ENCODE results near the gene PLCB4. TPM values are rescaled to one million over a fixed set of nuclear protein-coding genes. Genes with fewer than 3 reads are reported as not detected.
"Not testable (repeated sequence)": the region's sequence is repeated elsewhere in the genome, so short reads cannot be mapped to it uniquely, and the experiment has no call there.

PLCB4 gene
- polyA plus RNA-seq, 3 donors, result 12.7 to 18.2 (median 14.8) TPM

DNA sequence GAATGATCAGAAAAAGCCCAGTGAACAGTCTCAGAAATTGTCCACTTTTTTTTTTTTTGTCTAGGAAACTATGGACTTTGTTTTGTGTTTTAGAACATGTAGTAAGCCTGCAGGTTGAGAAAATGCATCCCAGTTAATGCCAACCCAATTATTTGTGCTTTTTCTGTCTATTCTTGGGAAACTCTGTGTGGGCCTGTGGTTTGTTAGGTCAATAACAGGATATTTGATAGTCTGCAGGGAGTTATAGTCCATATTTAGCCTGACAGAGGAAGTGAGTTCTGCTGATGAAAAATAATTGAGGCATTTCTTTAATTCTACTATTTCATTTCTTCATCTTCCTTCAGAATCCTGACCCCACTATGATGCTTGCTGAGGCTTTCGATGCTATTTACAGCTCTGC is 291.5 kb downstream of the PLCB4 start:
- no peak for DNase-seq (ENCODE audit: extremely low read depth in 1 of 11, low read depth in 9 of 11, low spot score in 4 of 11)

GRCh38 chr20:9363673-9364072 is 294.8 kb downstream of the PLCB4 start:
- DNase-seq (ENCODE audit: extremely low read depth in 1 of 11, low read depth in 9 of 11, low spot score in 4 of 11), result no peak

- no peak for DNase-seq (ENCODE audit: extremely low read depth in 1 of 11, low read depth in 9 of 11, low spot score in 4 of 11)
These were observed 298.4 kb downstream of the PLCB4 start for GRCh38 chr20:9367328-9367727.

GRCh38 chr20:9367746-9368145 is 298.9 kb downstream of the PLCB4 start:
- no peak for DNase-seq (ENCODE audit: extremely low read depth in 1 of 11, low read depth in 9 of 11, low spot score in 4 of 11)

- no peak for DNase-seq (ENCODE audit: extremely low read depth in 1 of 11, low read depth in 9 of 11, low spot score in 4 of 11)
These were observed 300.0 kb downstream of the PLCB4 start for GRCh38 chr20:9368893-9369292.

- DNase-seq (ENCODE audit: extremely low read depth in 1 of 11, low read depth in 9 of 11, low spot score in 4 of 11), result no peak
These were observed 300.7 kb downstream of the PLCB4 start for GRCh38 chr20:9369557-9369956.

DNA sequence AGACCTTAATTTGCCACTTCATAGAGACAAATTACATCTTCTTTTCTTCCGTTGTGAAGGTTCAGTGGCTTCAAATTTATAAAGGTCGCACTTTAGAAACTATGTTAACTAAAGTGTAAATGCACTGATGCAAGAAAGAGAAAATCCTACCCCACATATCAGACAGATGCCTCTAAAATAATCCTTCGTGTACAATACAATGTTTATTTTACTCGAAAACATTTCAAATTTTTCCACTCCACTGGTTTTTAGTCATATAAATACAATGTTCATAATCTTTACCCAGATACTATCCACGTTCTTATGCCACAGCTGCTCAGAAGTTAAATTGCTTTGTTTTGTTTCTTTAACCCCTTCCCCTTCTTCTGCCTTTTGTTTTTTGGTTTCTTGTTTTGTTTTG is 305.2 kb downstream of the PLCB4 start:
- no peak for DNase-seq (ENCODE audit: extremely low read depth in 1 of 11, low read depth in 9 of 11, low spot score in 4 of 11)

- DNase-seq (ENCODE audit: extremely low read depth in 1 of 11, low read depth in 9 of 11, low spot score in 4 of 11), result no peak
These were observed 305.6 kb downstream of the PLCB4 start for GRCh38 chr20:9374480-9374879.

GRCh38 chr20:9375221-9375681 is 306.4 kb downstream of the PLCB4 start:
- no peak for DNase-seq (ENCODE audit: extremely low read depth in 1 of 11, low read depth in 9 of 11, low spot score in 4 of 11)

DNA sequence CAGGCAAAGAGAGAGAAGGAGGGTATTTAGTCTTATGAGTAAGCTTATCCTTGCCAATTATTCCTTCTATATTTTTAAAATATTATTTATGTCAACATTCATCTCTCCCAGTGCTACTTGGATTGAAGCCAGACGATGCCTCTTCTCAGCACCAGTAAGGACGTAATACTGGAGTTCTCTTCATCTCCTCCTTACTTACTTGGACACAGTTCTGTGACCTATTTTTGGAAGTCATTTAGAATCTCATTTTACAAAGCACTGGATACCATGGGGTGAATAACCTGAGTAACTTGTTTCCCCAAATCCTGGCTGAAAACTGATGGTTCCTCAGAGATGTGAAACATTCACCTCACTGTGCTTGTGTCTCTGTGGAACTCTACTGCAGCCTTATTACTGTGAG is 308.1 kb downstream of the PLCB4 start:
- DNase-seq (ENCODE audit: extremely low read depth in 1 of 11, low read depth in 9 of 11, low spot score in 4 of 11), result no peak

DNA sequence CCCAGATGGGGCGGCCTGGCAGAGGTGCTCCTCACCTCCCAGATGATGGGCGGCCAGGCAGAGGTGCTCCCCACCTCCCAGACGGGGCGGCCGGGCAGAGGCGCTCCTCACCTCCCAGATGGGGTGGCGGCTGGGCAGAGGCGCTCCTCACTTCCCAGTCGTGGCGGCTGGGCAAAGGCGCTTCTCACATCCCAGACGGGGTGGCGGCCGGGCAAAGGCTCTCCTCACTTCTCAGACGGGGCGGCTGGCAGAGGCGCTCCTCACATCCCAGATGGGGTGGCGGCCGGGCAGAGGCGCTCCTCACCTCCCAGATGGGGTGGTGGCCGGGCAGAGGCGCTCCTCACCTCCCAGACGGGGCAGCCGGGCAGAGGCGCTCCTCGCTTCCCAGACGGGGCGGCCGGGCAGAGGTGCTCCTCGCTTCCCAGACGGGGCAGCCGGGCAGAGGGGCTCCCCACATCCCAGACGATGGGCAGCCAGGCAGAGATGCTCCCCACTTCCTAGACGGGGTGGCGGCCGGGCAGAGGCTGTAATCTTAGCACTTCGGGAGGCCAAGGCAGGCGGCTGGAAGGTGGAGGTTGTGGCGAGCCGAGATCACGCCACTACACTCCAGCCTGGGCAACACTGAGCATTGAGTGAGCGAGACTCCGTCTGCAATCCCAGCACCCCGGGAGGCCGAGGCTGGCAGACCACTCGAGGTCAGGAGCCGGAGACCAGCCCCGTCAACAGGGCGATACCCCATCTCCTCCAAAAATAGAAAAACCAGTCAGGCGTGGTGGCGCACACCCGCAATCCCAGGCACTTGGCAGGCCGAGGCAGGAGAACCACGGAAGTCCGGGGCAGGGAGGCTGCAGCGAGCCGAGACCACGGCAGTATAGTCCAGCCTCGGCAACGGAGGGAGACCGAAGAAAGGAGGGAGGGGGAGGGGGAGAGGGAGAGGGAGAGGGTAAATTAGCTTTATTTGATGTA is 316.7 kb downstream of the PLCB4 start:
- not testable (repeated sequence) for DNase-seq (ENCODE audit: extremely low read depth in 1 of 11, low read depth in 9 of 11, low spot score in 4 of 11)

DNA sequence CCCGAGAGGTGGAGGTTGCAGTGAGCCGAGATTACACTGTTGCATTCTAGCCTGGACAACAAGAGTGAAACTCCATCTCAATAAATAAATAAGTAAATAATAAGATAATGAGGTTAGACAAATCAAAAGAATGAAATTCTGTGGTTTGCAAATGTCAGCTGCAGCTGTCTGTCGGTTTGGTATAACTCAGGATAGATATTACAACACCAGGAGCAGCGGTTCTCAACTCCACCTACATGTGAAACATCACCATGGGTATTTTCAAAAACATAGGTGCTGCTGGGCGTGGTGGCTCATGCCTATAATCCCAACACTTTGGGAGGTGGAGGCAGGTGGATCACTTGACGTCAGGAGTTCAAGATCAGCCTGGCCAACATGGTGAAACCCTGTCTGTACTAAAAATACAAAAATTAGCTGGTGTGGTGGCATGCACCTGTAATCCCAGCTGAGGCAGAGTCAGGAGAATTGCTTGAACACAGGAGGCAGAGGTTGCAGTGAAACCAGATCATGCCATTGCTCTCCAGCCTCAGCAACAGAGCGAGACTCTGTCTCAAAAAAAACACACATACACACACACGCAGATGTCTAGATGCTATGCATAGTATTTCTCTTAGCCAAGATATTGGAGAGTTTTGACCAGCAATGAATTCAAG is 319.4 kb downstream of the PLCB4 start:
- DNase-seq (ENCODE audit: extremely low read depth in 1 of 11, low read depth in 9 of 11, low spot score in 4 of 11), result no peak

- no peak for DNase-seq (ENCODE audit: extremely low read depth in 1 of 11, low read depth in 9 of 11, low spot score in 4 of 11)
These were observed 319.9 kb downstream of the PLCB4 start for GRCh38 chr20:9388813-9389161.

GRCh38 chr20:9389346-9389745 is 320.5 kb downstream of the PLCB4 start:
- peak in 1 of 11 donors; percentile 37 for DNase-seq (ENCODE audit: extremely low read depth in 1 of 11, low read depth in 9 of 11, low spot score in 4 of 11)

DNA sequence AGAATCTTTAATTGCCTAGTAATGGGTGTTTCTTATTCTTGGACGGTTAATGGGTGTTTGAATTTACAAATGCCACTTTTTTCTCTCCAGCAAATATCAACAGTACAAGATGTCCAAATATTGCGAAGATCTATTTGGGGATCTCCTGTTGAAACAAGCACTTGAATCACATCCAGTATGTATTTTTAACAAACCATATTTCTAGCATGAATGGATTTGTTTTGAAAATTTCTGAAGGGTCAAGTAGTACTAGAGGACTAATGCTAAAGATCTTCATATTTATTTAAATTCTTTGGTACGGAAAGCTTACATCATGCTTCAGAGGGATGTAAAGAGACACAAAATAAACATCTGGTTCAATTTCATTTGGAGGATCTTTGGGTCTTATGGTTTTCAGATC is 321.6 kb downstream of the PLCB4 start:
- DNase-seq (ENCODE audit: extremely low read depth in 1 of 11, low read depth in 9 of 11, low spot score in 4 of 11), result no peak

DNA sequence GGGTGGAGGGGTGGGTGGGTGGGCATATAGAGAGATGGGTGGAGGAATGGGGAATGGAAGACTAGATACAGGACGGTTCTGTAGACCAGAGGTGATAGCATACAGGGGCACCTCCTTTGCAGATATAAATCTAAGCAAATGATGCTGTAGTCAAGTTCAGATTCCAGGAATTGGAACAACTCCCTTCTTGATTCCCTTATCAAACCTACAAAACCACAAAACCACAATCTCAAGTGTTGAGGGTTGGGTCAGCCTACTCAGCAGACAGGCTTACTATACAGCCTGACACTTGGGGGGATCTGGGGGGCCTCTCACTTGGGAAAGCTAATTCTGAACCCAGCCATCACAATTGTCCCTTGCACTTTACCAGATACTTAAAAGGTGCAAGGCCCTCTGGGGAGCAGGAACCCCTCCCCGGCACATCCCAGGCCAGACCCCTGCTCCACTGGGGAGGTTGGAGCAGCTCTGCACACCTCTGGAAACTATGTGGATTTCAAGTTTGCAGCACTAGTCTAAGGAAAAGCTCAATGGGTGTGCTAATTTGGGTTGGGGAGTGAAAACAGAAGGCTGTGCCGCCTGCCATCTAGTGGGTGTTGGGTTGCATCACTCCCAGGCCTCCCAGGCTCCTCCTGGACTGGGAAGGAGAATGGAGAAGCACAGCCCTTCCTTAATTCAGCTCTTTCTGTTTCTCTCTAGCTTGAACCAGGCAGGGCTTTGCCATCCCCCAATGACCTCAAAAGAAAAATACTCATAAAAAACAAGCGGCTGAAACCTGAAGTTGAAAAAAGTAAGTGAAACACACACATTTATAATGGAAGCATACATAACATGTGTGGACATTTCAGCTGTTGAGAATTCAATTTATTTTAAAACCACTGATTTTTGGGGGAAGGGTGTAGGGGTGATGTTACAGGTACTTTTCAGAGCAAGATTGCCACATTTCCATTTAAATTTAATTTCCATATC is 324.3 kb downstream of the PLCB4 start:
- peak in 8 of 11 donors; percentile 30 to 51 (median 43) for DNase-seq (ENCODE audit: extremely low read depth in 1 of 11, low read depth in 9 of 11, low spot score in 4 of 11)

DNA sequence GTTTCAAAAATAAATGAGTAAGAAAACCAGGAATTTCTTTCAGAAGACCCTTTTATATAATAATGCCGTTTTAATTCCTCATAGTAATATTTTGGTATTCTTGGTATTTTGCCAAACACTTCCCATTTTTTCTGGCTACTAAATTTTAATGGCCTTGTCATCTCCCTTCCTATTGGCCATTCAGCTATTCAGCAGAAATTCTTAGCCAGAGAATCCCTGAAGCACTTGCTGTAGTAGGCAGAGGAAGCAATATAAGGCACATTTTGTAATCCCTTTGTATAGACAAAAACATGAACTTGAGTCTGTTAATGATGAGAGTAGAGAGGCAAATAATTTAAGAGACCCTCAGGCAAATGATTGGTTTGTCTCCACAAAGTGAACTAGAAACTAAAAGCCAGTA is 327.1 kb downstream of the PLCB4 start:
- DNase-seq (ENCODE audit: extremely low read depth in 1 of 11, low read depth in 9 of 11, low spot score in 4 of 11), result no peak

DNA sequence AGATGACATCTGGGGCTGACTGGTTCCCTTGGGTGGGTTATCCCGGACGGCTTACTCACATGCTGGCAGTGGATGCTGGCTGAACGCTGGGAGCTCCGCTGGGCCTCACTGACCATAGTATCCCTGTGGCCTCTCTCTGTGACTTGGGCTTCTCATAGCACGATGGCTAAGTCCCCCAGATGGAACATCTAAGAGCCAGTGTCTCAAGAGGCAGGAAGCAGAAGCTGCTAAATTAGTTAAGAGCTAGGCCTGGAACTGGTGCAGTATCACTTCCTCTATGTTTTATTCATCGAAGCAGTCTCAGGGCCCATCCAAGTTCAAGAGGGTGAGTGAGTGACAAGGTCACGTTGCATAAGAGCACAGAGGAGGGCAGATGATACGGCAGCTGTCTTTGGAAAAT is 329.0 kb downstream of the PLCB4 start:
- DNase-seq (ENCODE audit: extremely low read depth in 1 of 11, low read depth in 9 of 11, low spot score in 4 of 11), result no peak

GRCh38 chr20:9398882-9399281 is 330.0 kb downstream of the PLCB4 start:
- no peak for DNase-seq (ENCODE audit: extremely low read depth in 1 of 11, low read depth in 9 of 11, low spot score in 4 of 11)
